ENCODE results near the gene VIPR2.

VIPR2 gene

DNA sequence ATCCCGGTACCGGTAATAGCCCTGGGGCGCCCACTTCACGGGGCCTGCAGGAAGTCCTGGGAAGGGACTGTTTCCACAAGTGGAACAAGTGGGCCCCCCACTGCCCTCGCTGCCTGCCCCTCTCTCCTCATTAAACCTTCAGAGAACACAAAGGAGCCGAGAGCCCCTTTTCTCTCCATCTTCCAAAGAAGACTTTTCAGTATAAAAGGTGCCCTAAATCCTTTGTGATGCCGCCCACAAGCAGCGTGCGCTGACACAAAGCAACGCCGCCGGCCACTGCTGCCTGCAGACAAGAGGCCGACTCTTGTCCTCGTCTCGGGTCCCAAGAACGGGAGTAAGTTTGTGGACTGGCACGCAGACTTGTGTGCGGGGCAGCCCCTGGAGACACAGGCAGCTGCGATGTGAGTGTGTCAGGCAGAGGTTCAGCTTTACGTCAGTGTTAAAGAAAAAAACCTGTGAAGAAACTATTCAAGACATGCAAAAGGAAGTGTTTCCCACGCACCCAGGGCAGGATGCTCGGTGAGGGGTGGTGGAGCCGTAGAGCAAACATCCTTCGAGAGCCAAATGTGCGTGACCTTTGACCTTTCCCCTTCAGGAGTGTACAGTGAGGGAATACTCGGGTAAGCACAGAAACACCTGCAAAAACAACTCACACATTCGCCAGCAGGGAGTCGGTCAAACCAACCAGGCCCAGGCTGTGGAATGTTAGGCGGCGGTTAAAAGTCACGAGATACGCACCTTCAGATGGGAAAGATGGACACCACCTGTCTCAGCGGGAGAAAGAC, 118.2 kb downstream of the VIPR2 start:
- no peak for DNase-seq (ENCODE audit: low read depth in 2 of 2)

- no peak for DNase-seq (ENCODE audit: low read depth in 2 of 2)
These were observed 119.4 kb downstream of the VIPR2 start for GRCh38 chr7:159025161-159025779.

DNA sequence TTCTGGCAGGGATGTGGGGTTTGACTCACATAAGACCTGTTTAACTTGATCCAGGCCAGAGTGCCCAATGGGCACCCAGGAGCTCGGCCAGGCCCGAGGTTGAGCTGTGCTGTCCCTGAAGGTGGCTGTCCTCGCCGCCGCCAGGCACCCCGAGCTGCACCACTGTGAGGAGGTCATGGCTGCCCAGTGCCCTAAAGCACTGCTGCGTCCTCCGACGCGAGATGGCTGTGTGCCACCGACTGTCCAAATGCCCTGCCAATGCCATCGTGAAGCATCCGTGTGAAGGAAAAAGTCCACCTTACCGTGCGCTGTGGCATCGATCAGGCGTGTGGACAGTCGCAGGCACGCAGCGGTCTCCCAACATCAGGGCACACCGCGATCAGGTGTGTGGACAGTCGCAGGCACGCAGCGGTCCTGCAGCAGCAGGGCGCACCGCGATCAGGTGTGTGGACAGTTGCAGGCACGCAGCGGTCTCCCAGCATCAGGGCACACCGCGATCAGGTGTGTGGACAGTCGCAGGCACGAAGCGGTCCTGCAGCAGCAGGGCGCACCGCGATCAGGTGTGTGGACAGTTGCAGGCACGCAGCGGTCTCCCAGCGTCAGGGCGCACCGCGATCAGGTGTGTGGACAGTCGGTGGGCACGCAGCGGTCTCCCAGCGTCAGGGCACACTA, 120.3 kb downstream of the VIPR2 start:
- no peak for DNase-seq (ENCODE audit: low read depth in 2 of 2)

GRCh38 chr7:159023746-159024145, 120.9 kb downstream of the VIPR2 start:
- no peak for DNase-seq (ENCODE audit: low read depth in 2 of 2)

- DNase-seq (ENCODE audit: low read depth in 2 of 2): no peak
These were observed 121.5 kb downstream of the VIPR2 start for GRCh38 chr7:159023206-159023605.

DNA sequence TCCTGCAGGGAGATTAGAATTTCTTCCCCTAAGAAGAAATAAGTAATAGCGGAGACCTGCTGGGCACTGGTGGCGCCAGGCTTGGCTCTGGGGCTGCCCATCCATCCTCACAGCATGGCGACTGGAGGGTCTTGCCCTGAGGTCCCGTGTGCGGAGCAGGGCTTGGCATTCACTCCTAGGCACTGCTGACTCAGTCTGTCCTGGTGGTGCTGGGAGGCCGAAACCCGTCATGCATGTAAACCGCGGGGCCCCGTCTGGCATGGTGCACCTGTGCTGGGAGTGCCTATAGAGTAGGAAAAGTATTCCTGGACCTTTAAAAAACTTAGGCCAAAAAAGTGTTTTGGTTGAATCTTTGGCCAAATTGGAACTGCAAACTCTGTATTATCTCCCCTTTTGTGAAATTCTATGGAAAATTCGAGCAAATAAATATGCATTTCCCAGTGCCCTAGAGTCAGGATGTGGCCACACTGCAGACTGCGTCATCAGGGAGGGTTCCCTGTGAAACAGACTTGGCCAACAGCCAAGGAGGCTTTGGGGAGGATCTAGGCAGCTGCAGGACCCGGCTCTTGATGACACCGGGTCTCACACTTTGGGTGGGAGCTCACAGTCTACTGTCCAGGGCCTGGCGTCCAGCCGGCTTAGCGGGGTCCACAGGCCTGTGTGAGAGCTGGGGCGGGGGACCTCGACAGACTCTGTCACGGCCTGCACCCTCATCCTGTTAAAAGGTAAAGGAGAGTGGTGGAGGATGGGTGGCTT, 122.3 kb downstream of the VIPR2 start:
- DNase-seq (ENCODE audit: low read depth in 2 of 2): no peak

- DNase-seq (ENCODE audit: low read depth in 2 of 2): no peak
These were observed 123.7 kb downstream of the VIPR2 start for GRCh38 chr7:159020987-159021386.

GRCh38 chr7:159019111-159019510, 125.6 kb downstream of the VIPR2 start:
- no peak for DNase-seq (ENCODE audit: low read depth in 2 of 2)

DNA sequence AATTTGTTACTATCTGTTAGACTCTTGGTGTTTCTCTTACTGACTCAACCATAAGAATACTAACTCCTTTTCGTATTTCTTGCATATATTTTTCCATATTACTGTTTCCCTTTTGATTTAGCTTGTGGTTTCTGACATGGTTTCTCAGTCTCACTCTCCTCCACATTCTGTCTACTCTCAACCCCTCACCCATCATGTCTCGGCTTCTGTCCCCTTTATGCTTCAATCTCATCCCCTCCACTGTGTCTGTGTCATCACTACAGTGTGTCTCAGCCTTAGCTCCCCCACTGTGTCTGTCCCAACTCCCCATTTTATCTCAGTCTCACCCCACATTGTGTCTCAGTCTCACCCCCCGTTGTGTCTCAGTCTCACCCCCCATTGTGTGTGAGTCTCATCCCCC, 126.9 kb downstream of the VIPR2 start:
- DNase-seq (ENCODE audit: low read depth in 2 of 2): no peak

DNA sequence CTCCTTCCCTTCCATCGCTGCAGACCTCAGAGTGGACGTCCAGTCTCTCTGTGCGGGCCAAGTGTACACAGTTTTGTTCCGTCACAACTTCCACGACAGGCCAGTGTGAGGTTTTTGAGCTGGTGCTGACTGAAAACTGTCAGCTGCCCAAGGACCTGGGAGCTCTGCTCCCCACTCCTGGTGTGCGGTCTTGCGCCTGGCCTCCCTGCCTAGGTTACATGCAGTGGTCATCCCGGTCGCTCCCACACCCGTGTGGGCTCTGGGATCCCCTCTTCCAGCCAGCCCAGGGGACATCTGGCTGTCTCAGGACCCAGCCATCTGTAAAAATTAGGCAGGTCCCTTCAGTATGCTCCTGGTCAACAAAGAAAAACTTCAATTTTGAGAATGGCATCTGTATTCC, 127.5 kb downstream of the VIPR2 start:
- DNase-seq (ENCODE audit: low read depth in 2 of 2): no peak

DNA sequence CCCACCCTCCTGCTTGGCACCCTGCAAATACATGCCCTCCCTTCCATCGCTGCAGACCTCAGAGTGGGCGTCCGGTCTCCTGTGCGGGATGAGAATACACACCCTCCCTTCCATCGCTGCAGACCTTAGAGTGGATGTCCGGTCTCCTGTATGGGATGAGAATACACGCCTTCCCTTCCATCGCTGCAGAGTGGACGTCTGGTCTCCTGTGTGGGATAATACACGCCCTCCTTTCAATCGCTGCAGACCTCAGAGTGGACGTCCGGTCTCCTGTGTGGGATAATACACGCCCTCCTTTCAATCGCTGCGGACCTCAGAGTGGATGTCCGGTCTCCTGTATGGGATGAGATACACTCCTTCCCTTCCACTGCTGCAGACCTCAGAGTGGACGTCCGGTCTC, 128.1 kb downstream of the VIPR2 start:
- DNase-seq (ENCODE audit: low read depth in 2 of 2): no peak

DNA sequence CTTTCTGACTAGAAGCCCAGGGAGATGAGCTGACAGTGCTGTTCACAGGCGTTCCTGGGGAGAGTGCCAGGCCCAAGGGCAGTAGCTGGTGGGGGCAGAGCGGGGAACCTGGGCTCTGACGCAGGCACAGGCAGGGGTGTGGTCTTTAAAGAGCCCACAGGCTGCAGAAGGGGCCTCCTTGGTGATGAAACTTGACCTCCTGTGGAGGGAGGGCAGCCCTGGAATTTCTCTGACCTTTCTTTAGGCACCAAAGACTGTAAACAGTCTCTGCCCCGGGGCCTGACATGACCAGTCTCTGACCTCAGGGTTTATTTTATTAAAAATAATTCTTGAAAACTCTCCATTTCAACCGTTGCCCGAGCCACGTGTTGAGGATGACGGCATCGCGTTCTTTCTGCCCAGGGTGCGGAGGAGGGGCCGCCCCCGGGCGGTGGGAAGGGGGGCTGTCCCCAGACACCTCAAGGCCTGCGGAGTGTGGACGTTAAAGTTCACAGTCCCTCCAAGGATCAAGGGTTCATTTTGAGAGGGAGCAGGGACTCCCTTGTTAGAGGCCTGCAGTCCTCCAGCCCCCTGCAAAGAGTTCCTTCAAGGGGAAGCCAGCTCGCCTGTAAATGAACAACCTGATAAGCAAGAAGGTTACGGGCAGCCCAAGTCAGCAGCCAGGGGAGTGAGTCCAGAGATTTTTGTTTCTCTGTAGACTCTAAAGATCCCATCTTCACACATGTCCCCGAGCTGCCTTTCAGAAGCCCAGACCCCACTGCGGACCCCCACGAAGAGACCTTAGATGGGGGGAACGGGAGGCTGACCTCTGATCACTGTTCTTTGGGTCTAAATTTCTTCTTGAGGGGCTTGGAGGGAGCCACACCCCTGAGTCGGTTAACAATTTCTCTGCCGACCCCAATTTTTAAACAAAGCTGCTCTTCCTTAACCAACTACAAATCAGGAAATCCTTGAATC, 128.9 kb downstream of the VIPR2 start:
- no peak for DNase-seq (ENCODE audit: low read depth in 2 of 2)

DNA sequence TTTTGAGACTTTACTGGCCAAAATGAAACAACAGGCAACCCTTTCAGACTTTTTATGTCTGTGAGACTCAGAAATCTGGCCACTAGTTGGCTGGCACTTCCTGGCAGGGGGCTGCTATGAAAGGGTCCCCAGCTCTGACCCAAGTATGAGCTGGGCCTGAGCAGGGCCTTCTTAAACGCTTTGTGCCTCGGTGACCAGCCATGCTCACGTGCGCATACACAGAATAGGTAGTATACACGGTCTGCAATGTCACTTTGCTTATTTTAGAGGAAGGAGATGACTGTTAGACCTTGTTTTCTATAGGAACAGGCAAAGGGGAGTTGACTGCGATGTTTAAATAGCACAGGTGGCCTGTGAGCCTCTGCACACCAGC, 129.6 kb downstream of the VIPR2 start:
- no peak for DNase-seq (ENCODE audit: low read depth in 2 of 2)

- no peak for DNase-seq (ENCODE audit: low read depth in 2 of 2)
These were observed 130.2 kb downstream of the VIPR2 start for GRCh38 chr7:159014297-159015062.

GRCh38 chr7:159013825-159014289, 130.8 kb downstream of the VIPR2 start:
- no peak for DNase-seq (ENCODE audit: low read depth in 2 of 2)

GRCh38 chr7:159013181-159013690, 131.4 kb downstream of the VIPR2 start:
- DNase-seq (ENCODE audit: low read depth in 2 of 2): no peak

DNA sequence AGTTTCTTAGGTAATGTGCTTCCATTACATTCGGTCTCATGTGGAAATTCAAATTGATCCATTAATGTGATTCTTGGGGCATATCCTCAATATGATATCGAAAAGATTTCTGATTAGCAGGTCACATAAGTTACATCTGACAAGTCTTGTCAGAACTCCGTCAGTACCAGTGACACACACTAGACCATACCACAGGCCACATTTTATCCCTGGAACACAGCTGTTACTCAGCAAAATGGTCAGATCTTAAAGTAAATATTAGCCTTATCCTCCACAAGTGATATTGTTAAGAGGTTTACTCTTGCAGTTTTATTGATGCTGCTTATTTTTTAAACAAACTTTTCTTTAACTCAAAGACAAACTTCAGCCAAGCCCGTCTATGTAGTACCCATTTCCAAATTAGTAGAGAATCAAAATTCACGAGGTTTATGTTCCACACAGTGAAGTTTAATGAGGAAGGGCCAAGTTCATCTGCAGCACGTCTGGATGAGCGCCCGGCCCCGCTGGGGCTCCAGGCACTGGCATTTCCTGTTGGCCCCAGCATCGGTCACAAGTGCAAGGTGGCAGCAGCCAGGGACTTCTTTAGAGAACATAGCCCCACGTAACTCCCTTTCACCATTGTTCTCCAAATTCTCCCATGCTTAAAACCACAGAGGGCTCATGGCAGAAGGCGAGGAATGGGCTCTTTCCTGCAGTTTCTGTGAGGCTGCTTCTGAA, 132.2 kb downstream of the VIPR2 start:
- DNase-seq (ENCODE audit: low read depth in 2 of 2): no peak

- DNase-seq (ENCODE audit: low read depth in 2 of 2): no peak
These were observed 133.0 kb downstream of the VIPR2 start for GRCh38 chr7:159011722-159012022.

DNA sequence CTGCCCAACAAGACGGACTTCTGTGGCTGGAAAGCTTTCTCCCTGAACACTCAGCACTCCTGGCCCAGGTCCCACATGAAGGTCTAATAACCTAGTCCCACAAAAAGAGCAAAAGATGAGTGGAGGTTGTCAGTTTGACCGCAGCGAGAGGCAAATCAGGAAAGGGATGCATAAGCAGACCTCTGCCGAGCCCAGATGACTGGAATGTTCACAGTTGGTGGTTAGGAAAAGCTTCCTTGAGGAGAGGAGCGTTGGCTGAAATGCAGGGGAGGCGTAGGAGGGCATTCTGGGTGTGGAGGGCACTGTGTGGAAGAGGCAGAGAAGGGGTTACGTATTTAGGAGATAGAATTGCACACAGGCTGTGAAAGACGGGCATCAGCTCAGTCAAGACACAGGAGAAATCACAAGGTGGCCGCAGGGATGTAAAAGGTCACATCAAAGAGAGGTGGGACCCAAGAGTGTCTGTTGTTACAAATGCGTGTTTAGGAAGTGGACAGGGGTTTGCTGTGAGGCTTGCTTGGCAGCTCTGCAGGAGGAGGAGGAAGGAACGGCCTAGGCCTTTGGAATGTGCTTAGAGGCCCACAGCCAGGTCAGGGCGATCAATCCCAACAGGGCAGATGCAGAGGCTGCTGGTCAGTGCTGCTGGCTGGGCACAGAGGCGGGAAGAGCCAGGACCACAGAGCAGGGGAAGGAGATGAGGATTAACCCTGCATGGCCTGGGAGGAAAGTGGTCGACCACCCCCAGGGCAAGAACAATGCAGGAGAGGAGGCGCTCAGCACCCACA, 133.5 kb downstream of the VIPR2 start:
- DNase-seq (ENCODE audit: low read depth in 2 of 2): no peak

Measured in fibroblast of skin of left biceps (primary cell).